PC-3 (cell line): ENCODE data around the gene RBM26. TPM values are rescaled to one million over a fixed set of nuclear protein-coding genes. Genes with fewer than 3 reads are reported as not detected.

ENCODE experiments used
- ATAC-seq: fragments of 200-7000 bp; cut with Tn5 transposase; 2 replicates; pipeline ENCODE4 v1.9.1; 2020; ENCODE audit warnings: mild to moderate bottlenecking, moderate library complexity
- BruUV-seq: library from RNA; stranded (reverse); fragments of 400-500 nt; replicated peaks from 2 replicates; lab custom pipeline; 2021; lab: Mats Ljungman, UMichigan
- CTCF ChIA-PET: fragments of 300-600 bp; sonication (Branson Sonifier 250); formaldehyde crosslinking; loops from one replicate; lab custom pipeline; 2022; ENCODE audit warnings: antibody characterized with exemption; lab: Charles Lee
- POLR2A ChIA-PET: fragments of 300-600 bp; sonication (Branson Sonifier 250); formaldehyde crosslinking; loops from one replicate; lab custom pipeline; 2022; ENCODE audit warnings: antibody characterized with exemption; ENCODE audit not compliant: unreplicated experiment; lab: Charles Lee
- DNase-seq: peaks from one replicate; pipeline ENCODE4 v3.0.0-alpha.2; 2015
- H2AFZ ChIP-seq: fragments of 300-600 bp; sonication (generic); 2 replicates; pipeline ENCODE4 v1.6.0; 2016; ENCODE audit warnings: antibody characterized with exemption, low read length
- H3F3A ChIP-seq: fragments of 300-600 bp; sonication (generic); one replicate; pipeline ENCODE4 v1.6.0; 2017; ENCODE audit warnings: antibody characterized with exemption, low read length, control low read depth, mild to moderate bottlenecking; ENCODE audit not compliant: unreplicated experiment
- H3K27ac ChIP-seq: fragments of 300-600 bp; sonication (generic); 2 replicates; pipeline ENCODE4 v1.5.1; 2016; ENCODE audit warnings: mild to moderate bottlenecking, low read length
- H3K27me3 ChIP-seq: fragments of 300-600 bp; sonication (generic); 2 replicates; pipeline ENCODE4 v1.6.1; 2016; ENCODE audit warnings: low read length, mixed read lengths
- H3K36me3 ChIP-seq: fragments of 300-600 bp; sonication (generic); 2 replicates; pipeline ENCODE4 v1.6.1; 2016; ENCODE audit warnings: low read depth, mixed run types, low read length, mixed read lengths
- H3K4me1 ChIP-seq: fragments of 300-600 bp; sonication (generic); 2 replicates; pipeline ENCODE4 v1.5.1; 2016; ENCODE audit warnings: low read length; ENCODE audit not compliant: insufficient read depth
- H3K4me2 ChIP-seq: fragments of 300-600 bp; sonication (generic); 2 replicates; pipeline ENCODE4 v1.6.0; 2016; ENCODE audit warnings: low read length
- H3K4me3 ChIP-seq: fragments of 300-600 bp; sonication (generic); 2 replicates; pipeline ENCODE4 v1.5.1; 2016; ENCODE audit warnings: mild to moderate bottlenecking, low read length, mixed read lengths
- H3K79me2 ChIP-seq: fragments of 300-600 bp; sonication (generic); 2 replicates; pipeline ENCODE4 v1.6.1; 2017; ENCODE audit warnings: low read length, mixed read lengths
- H3K9ac ChIP-seq: fragments of 300-600 bp; sonication (generic); 2 replicates; pipeline ENCODE4 v1.6.0; 2016; ENCODE audit warnings: mild to moderate bottlenecking, low read length
- H3K9me2 ChIP-seq: fragments of 300-600 bp; sonication (generic); replicated peaks from 2 replicates; pipeline ENCODE4 v1.6.1; 2016; ENCODE audit warnings: mixed run types, low read length, mixed read lengths
- H3K9me3 ChIP-seq: fragments of 300-600 bp; sonication (generic); 2 replicates; pipeline ENCODE4 v1.6.1; 2016; ENCODE audit warnings: low read length, mixed read lengths
- H4K20me1 ChIP-seq: fragments of 300-600 bp; sonication (generic); 2 replicates; pipeline ENCODE4 v1.6.1; 2016; ENCODE audit warnings: low read length, mixed read lengths
- CTCF ChIP-seq: fragments of 300-600 bp; sonication (generic); conservative IDR thresholded peaks from 2 replicates; pipeline ENCODE4 v1.5.1; 2017; ENCODE audit warnings: antibody characterized with exemption, low read depth, mild to moderate bottlenecking, low read length
- EZH2 ChIP-seq: fragments of 300-600 bp; sonication (generic); IDR thresholded peaks from one replicate; pipeline ENCODE4 v1.6.1; 2017; ENCODE audit warnings: antibody characterized with exemption, mild to moderate bottlenecking, low read length; ENCODE audit not compliant: unreplicated experiment
- EZH2phosphoT487 ChIP-seq: fragments of 300-600 bp; sonication (generic); IDR thresholded peaks from 2 replicates; pipeline ENCODE4 v1.6.1; 2018; ENCODE audit warnings: mild to moderate bottlenecking, antibody characterized with exemption, low read length, borderline replicate concordance
- intact Hi-C: fragments of 100-400 bp; cut with micrococcal nuclease; formaldehyde crosslinking; loops from 2 replicates; pipeline ENCODE4 v1.9.0; 2023
- total RNA-seq: library from RNA; depleted of rRNA; stranded (reverse); fragments of >200 nt; gene quantifications from 2 replicates; pipeline ENCODE4 v1.2.3, GENCODE V29; 2014

The RBM26 gene
- total RNA-seq, 1 experiment from 2014 or later, result 16.1 TPM

GRCh38 chr13:79445968-79446645 lies 40.1 kb upstream of the RBM26 start:
- TF ChIP-seq CTCF (no peak), EZH2 (no peak), EZH2phosphoT487 (no peak)
- POLR2A ChIA-PET, result no interaction called here
- Histone ChIP-seq H3K9me2 (no peaks in the 10 kb centered on the region), H3K4me1 (no peaks in the 10 kb centered on the region), H3K9me3 (no peaks in the 10 kb centered on the region), H3F3A (no peaks in the 10 kb centered on the region), H3K27ac (no peak overlapping the region), H3K4me3 (no peak overlapping the region), H2AFZ (no peak overlapping the region), H3K27me3 (no peaks in the 10 kb centered on the region), H3K79me2 (no peaks in the 10 kb centered on the region), H3K36me3 (no peaks in the 10 kb centered on the region), H3K4me2 (no peak overlapping the region), H4K20me1 (no peaks in the 10 kb centered on the region), H3K9ac (no peak overlapping the region)
- CTCF ChIA-PET, result no interaction called here
- intact Hi-C loops, result no loop called here
- BruUV-seq, result no TSS peak
- no peak for ATAC-seq
- DNase-seq, result no peak

GRCh38 chr13:79442706-79443105 lies 36.7 kb upstream of the RBM26 start:
- no TSS peak for BruUV-seq
- H3F3A ChIP-seq, result no peaks in the 10 kb centered on the region
- H3K9me3 ChIP-seq, result no peaks in the 10 kb centered on the region
- no peak overlapping the region for H2AFZ ChIP-seq
- no peaks in the 10 kb centered on the region for H3K27me3 ChIP-seq
- POLR2A ChIA-PET, result no interaction called here
- DNase-seq (no peak), ATAC-seq (no peak)
- no peak overlapping the region for H3K4me3 ChIP-seq
- no peaks in the 10 kb centered on the region for H3K36me3 ChIP-seq
- H3K27ac ChIP-seq, result no peak overlapping the region
- H4K20me1 ChIP-seq, result no peaks in the 10 kb centered on the region
- no peaks in the 10 kb centered on the region for H3K4me1 ChIP-seq
- CTCF ChIA-PET, result no interaction called here
- no peak overlapping the region for H3K9ac ChIP-seq
- intact Hi-C loops, result no loop called here
- TF ChIP-seq CTCF, result no peak
- no peak for TF ChIP-seq EZH2phosphoT487
- no peak for TF ChIP-seq EZH2
- no peaks in the 10 kb centered on the region for H3K9me2 ChIP-seq
- H3K4me2 ChIP-seq, result no peak overlapping the region
- no peaks in the 10 kb centered on the region for H3K79me2 ChIP-seq

GRCh38 chr13:79442221-79442620 lies 36.2 kb upstream of the RBM26 start:
- Histone ChIP-seq H3K4me3 (no peak overlapping the region), H4K20me1 (no peaks in the 10 kb centered on the region), H2AFZ (no peak overlapping the region), H3K36me3 (no peaks in the 10 kb centered on the region), H3K79me2 (no peaks in the 10 kb centered on the region), H3K4me2 (no peak overlapping the region), H3F3A (no peaks in the 10 kb centered on the region), H3K27ac (no peak overlapping the region), H3K27me3 (no peaks in the 10 kb centered on the region), H3K9me2 (no peaks in the 10 kb centered on the region), H3K9me3 (no peaks in the 10 kb centered on the region), H3K4me1 (no peaks in the 10 kb centered on the region), H3K9ac (no peak overlapping the region)
- intact Hi-C loops, result no loop called here
- no peak for ATAC-seq
- BruUV-seq, result no TSS peak
- POLR2A ChIA-PET, result no interaction called here
- CTCF ChIA-PET, result no interaction called here
- TF ChIP-seq CTCF, result no peak
- TF ChIP-seq EZH2, result no peak
- no peak for TF ChIP-seq EZH2phosphoT487
- DNase-seq, result no peak
